Neural cell (in vitro differentiated cells): Measurements from ENCODE around the gene DOCK10.

Source experiments
- TAF1 ChIP-seq: IDR thresholded peaks from 2 replicates; pipeline ENCODE4 v1.6.1; 2012; ENCODE audit warnings: low read depth
- TF ChIP-seq, protein P1 (sequence below): fragments of 450-650 bp; IDR thresholded peaks from 2 replicates; pipeline ENCODE4 v1.5.1; 2014; ENCODE audit warnings: antibody characterized with exemption, mild to moderate bottlenecking, moderate library complexity; ENCODE audit not compliant: poor library complexity, severe bottlenecking

GRCh38 chr2:224904381-224904780, 137.9 kb downstream of the DOCK10 start:
- TF ChIP-seq TAF1 = no peak
- TF ChIP-seq, protein P1, sequence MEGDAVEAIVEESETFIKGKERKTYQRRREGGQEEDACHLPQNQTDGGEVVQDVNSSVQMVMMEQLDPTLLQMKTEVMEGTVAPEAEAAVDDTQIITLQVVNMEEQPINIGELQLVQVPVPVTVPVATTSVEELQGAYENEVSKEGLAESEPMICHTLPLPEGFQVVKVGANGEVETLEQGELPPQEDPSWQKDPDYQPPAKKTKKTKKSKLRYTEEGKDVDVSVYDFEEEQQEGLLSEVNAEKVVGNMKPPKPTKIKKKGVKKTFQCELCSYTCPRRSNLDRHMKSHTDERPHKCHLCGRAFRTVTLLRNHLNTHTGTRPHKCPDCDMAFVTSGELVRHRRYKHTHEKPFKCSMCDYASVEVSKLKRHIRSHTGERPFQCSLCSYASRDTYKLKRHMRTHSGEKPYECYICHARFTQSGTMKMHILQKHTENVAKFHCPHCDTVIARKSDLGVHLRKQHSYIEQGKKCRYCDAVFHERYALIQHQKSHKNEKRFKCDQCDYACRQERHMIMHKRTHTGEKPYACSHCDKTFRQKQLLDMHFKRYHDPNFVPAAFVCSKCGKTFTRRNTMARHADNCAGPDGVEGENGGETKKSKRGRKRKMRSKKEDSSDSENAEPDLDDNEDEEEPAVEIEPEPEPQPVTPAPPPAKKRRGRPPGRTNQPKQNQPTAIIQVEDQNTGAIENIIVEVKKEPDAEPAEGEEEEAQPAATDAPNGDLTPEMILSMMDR = no peak
